ENCODE results near the gene POU3F3.
A peak's percentile ranks its signal among the peaks of the same experiment; 100 is the strongest.

Gene POU3F3

GRCh38 chr2:104862058-104862941 is 8.4 kb downstream of the POU3F3 start:
- peak; percentile 62 to 66 for DNase-seq

- DNase-seq, result no peak
Measured at GRCh38 chr2:104863146-104863467, 9.2 kb downstream of the POU3F3 start.

GRCh38 chr2:104863468-104864279 is 9.8 kb downstream of the POU3F3 start:
- peak in 1 of 2 donors; percentile 45 for DNase-seq

GRCh38 chr2:104864280-104865095 is 10.6 kb downstream of the POU3F3 start:
- DNase-seq, result no peak

- no peak for DNase-seq
Measured at GRCh38 chr2:104865096-104865470, 11.2 kb downstream of the POU3F3 start.

DNA sequence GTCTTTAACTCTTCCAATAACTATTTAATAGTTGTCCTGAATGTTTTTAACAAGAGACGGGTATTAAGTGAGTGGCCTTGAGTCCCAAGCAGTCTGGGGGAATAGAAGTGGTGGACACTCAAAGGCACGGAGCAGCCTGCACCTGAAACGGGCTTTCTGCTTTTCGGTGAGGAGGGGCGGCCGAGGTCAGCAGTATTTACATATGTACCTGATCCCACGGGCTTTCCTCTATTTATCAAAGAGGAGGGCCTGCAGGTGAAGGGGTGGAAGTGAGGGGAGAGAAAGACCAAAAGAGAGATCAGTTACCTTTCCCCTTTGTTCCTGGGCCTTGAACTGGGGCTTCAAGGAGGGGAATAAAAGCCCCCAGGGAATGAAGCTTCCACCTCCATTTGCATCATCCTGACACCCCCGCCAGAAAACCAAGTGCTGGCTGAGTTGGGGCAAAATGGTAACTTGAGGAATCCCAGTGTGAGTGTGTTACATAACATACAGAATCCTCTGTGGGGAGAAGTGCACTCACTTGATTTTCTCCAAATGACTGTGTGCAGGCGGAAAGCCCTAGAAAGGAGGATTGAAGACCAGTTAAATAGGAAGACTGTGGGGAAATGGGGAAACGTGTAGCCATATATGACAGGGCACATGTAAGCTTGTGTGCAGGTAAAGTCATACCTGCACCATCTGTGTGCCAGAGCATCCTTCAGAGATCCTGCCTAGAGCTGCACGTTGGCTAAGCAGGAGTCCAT is 12.4 kb downstream of the POU3F3 start:
- no peak for DNase-seq

GRCh38 chr2:104866883-104867812 is 13.2 kb downstream of the POU3F3 start:
- DNase-seq, result peak in 1 of 2 donors; percentile 57

- DNase-seq, result no peak
Measured at GRCh38 chr2:104867813-104868504, 14.0 kb downstream of the POU3F3 start.

- no peak for DNase-seq
Measured at GRCh38 chr2:104868505-104868866, 14.6 kb downstream of the POU3F3 start.

- DNase-seq, result no peak
Measured at GRCh38 chr2:104870100-104870975, 16.4 kb downstream of the POU3F3 start.

- peak in 1 of 2 donors; percentile 38 for DNase-seq
Measured at GRCh38 chr2:104871649-104871971, 17.7 kb downstream of the POU3F3 start.

GRCh38 chr2:104871972-104872865 is 18.3 kb downstream of the POU3F3 start:
- DNase-seq, result peak in 1 of 2 donors; percentile 56

DNA sequence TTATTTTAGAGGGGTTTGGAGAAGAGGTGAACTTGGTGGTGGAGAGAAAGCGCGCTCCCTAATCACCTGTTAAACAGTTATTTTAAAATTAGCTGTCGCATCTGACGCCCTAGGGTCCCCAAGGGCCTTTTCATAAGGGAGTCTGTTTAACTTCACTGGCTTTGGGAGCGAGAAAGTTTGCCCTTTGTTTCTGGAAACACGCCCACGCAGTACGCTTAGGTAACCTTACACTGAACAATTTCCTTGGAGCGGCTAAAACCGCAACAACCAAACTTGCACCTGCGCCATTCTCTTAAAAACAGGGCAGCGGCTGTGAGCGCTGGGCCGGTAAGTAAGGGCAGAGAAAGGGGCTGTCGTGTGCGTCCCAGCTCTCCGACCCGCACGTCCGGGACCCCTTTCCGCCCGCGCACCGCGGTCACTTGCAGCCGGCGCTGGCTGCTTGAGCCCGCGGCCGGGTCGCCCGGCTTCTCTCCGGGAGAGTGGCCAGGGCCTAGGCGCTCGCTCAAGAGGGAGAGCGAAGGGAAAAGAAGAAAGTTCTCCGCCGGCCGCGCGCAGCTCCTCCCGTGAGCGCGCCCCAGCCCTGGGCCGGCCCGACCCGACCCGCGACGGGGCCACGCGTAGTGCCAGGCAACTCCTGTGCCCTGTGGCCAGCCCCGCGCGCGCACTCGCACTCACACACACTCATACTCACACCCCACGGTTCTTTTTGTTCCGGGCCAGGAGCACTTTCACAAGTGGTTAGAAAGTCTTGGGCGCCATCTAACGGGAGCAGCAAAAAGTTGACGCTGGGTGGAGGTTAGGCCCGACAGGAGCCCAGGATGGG is 19.2 kb downstream of the POU3F3 start:
- DNase-seq, result peak; percentile 91 to 93

DNA sequence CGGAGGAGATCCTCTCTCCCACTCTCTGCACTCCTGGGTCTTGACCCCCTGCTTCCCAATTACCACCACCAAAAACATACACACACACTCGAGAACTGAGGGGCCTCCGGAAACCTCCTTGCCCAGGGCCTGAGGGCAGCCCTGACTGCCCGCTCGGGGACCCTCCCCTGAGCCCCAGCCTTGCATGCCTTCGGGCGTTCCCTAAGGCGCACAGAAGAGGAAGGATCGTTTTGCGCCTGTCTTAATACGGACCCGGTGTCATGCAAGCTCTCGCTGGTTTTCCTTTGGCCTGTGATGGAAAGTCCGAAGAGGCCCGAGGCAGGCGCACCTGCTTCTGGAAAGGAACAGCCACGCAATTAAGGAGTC is 19.8 kb downstream of the POU3F3 start:
- no peak for DNase-seq

DNA sequence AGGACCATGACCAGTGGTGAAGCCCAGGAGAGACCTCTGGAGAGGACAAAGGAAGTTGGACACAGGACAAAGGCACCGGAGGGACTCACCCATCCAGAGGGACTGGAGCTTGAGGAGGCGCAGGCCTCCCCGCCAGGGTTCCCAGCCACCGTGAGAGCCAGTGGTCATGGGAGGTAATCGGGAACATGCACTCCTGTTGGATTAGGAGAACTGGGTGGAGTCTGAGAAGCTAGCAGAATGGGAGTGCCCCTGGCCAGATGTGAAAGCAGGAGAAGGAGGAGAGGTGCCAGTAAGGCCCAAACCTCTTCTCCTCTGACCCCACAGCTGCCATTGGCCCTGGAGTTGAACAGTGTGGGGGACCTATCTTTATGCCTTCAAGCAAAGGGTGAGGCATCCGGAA is 20.3 kb downstream of the POU3F3 start:
- DNase-seq, result no peak

DNA sequence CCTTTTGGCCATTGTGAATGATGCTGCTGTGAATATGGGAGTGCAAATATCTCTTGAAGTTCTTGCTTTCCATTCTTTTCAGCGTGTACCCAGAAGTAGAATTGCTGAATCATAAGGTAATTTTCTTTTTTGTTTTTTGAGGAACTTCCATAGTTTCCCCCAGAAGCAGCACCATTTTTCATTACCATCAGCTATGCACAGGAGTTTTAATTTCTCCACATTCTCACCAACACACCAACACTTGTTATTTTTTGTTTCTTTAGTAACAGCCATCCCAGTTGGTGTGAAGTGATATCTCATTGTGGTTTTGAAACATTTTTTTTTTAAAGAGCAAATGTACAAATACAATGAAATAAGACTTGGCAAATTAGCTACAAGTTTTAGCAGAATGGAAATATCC is 21.3 kb downstream of the POU3F3 start:
- no peak for DNase-seq

Measured in hippocampal formation (tissue), 2 donors.